H1 (cell line): ENCODE measurements around the gene RAD51B. TPM values are rescaled to one million over a fixed set of nuclear protein-coding genes. Genes with fewer than 3 reads are reported as not detected.
A peak's percentile ranks its signal among the peaks of the same experiment; 100 is the strongest.

Source experiments
- ASH2L ChIP-seq: fragments of 200-600, 300-600 bp; sonication (generic); IDR thresholded peaks from one replicate; pipeline ENCODE4 v1.7.1; 2017; ENCODE audit warnings: low read length
- ATF2 ChIP-seq: IDR thresholded peaks from 2 replicates; pipeline ENCODE4 v1.6.1; 2012; ENCODE audit warnings: low read length, inconsistent platforms
- CHD7 ChIP-seq: fragments of 300-600 bp; sonication (generic); IDR thresholded peaks from 2 replicates; pipeline ENCODE4 v1.7.1; 2012; ENCODE audit warnings: low read length, moderate library complexity, mild to moderate bottlenecking, inconsistent platforms; ENCODE audit not compliant: insufficient replicate concordance
- HDAC2 ChIP-seq, 2 experiments: fragments of 300-600 bp in 1 of 2; sonication (generic) in 1 of 2; IDR thresholded peaks; 2 replicates each; pipeline ENCODE4 v1.6.1; 2011 to 2012; ENCODE audit warnings: low read depth in 2 of 2, low read length in 2 of 2, mild to moderate bottlenecking in 2 of 2, moderate library complexity in 2 of 2, borderline replicate concordance in 1 of 2, inconsistent platforms in 1 of 2
- NANOG ChIP-seq: IDR thresholded peaks from 2 replicates; pipeline ENCODE4 v1.6.1; 2011; ENCODE audit warnings: low read length, low read depth, mild to moderate bottlenecking, inconsistent platforms; ENCODE audit not compliant: insufficient read depth, poor library complexity, severe bottlenecking
- RAD21 ChIP-seq, 2 experiments: IDR thresholded peaks in 1 of 2; conservative IDR thresholded peaks in 1 of 2; 2 replicates each; pipeline ENCODE4 v1.6.1; 2011; ENCODE audit warnings: low read depth in 2 of 2, low read length in 2 of 2, improper control_type of control experiment in 1 of 2, inconsistent platforms in 1 of 2, mild to moderate bottlenecking in 1 of 2, moderate library complexity in 1 of 2
- SRF ChIP-seq: IDR thresholded peaks from 2 replicates; pipeline ENCODE4 v1.6.1; 2011; ENCODE audit warnings: mild to moderate bottlenecking, low read depth, low read length, moderate library complexity
- YY1 ChIP-seq: IDR thresholded peaks from 2 replicates; pipeline ENCODE4 v1.6.1; 2011; ENCODE audit warnings: low read depth, mild to moderate bottlenecking, low read length
- ZNF274 ChIP-seq: IDR thresholded peaks from 2 replicates; pipeline ENCODE4 v1.7.0; 2012; ENCODE audit warnings: low read length, borderline replicate concordance; ENCODE audit errors: extremely low read depth
- polyA plus RNA-seq, 7 experiments: library from polyadenylated mRNA; depleted of rRNA in 3 of 7; stranded (reverse) in 5 of 7; unstranded in 2 of 7; fragments of >200 nt in 5 of 7; fragments of 200-250 nt in 2 of 7; gene quantifications; 1 replicate in 5 of 7; 2 replicates in 1 of 7; 4 replicates in 1 of 7; pipeline versions ENCODE4 v1.2.1 to v1.2.3, GENCODE V29; 2011 to 2013; ENCODE audit warnings: missing spikeins in 2 of 7, mixed read lengths in 2 of 7
- total RNA-seq: library from RNA; stranded (reverse); fragmentation: NEBNext Ultra II Directional; extraction: Animal tissue kit (Norgen Biotek cat#: 25700); gene quantifications from 2 replicates; pipeline ENCODE4 v1.2.1, GENCODE V29; 2021

The RAD51B gene
- total and polyA plus RNA-seq, 2 of the 8 experiments (the other 6 are each of a cell fraction or from before 2014, with no cell fraction given), result 3.9 to 14.9 TPM

GRCh38 chr14:67934087-67934486, 114.5 kb downstream of the RAD51B start (continued):
- TF ChIP-seq CHD7 (peak; percentile 96), SRF (no peak), ASH2L (no peak), ZNF274 (no peak), NANOG (peak; percentile 68), HDAC2 (IDR thresholded peaks at IDR 0.05; ENCODE audit: borderline replicate concordance in 1 of 2, low read depth in 2 of 2, low read length in 2 of 2) (peak in 1 of 2 experiments; percentile 97; a peak in 1 of 4 replicates), YY1 (peak; percentile 65; the same call in 1 of the 2 replicates), ATF2 (peak; percentile 42; the same call in 1 of the 2 replicates), RAD21 (IDR thresholded peaks at IDR 0.05 in 1 of 2, conservative IDR thresholded peaks at IDR 0.05 in 1 of 2; ENCODE audit: low read depth in 2 of 2, low read length in 2 of 2) (peak; percentile 71 to 80)
